ENCODE data around the gene CNTNAP5. TPM values are rescaled to one million over a fixed set of nuclear protein-coding genes. Genes with fewer than 3 reads are reported as not detected.

The CNTNAP5 gene
- total and polyA plus RNA-seq, 5 donors from 2014 or later = not detected

DNA sequence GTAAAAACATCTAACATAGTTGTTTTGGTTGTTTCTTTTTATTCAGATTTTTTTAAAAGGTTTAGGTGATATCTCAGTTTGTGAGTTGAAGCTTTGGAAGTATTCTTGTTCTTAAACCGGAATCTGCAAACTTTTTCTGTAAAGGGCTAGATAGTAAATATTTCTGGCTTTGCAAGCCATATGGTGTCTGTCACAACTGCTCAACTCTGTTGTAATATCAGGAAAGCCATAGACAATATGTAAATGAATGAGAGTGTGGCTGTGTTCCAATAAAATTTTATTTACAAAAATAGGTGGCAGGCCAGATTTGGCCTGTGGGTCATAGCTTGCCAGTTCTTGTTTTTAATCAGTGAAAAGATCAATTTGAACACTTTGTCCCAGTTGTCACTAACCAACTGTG, 134.1 kb downstream of the CNTNAP5 start:
- H3K9me3 ChIP-seq (ENCODE audit: control insufficient read depth in 2 of 2, low read length in 2 of 2) = no peaks in the 10 kb centered on the region
- peaks cover 0 to 20% (median 6%) of the 10 kb centered on the region in 7 donors for H3K9me3 Mint-ChIP-seq
- ATAC-seq (ENCODE audit: low read depth in 2 of 2) (no peak), DNase-seq (no peak)
- H3K4me1 Mint-ChIP-seq = no peaks in the 10 kb centered on the region
- H3K27me3 Mint-ChIP-seq = no peaks in the 10 kb centered on the region
- no peaks in the 10 kb centered on the region for H3K36me3 Mint-ChIP-seq
- H3K36me3 ChIP-seq (ENCODE audit: control insufficient read depth, insufficient read depth, low read length) = no peaks in the 10 kb centered on the region
- no peak overlapping the region for H3K27ac ChIP-seq (ENCODE audit: insufficient read depth, low read length, poor library complexity, severe bottlenecking)
- no peak overlapping the region for H3K27ac Mint-ChIP-seq
- no peaks in the 10 kb centered on the region for H3K4me1 ChIP-seq (ENCODE audit: control insufficient read depth, insufficient read depth, low read length, poor library complexity, severe bottlenecking)
- H3K4me3 ChIP-seq (ENCODE audit: low read depth, low read length) = no peak overlapping the region
- no peaks in the 10 kb centered on the region for H3K27me3 ChIP-seq (ENCODE audit: control insufficient read depth, insufficient read depth, low read length)
- H3K4me3 Mint-ChIP-seq = no peak overlapping the region

DNA sequence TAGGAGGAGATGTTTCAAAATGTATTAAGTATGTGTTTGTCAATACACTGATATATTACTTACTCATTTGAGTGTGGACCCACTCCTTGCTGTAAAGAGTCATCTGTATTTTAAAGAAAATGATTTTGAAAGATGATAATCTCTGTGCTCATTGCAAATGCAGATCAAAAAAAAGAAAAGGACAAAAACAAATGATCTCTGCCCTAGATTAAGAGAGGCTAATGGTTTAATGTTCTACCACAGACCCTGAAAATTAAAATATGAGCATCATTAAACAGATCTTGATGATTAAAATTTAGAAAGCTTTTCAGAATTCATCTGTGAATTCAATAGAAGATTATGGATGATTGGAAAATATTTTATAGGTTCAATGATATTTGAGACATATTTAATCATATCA, 136.5 kb downstream of the CNTNAP5 start:
- Histone ChIP-seq H3K36me3 (ENCODE audit: control insufficient read depth, insufficient read depth, low read length) (no peaks in the 10 kb centered on the region), H3K9me3 (ENCODE audit: control insufficient read depth in 2 of 2, low read length in 2 of 2) (no peaks in the 10 kb centered on the region), H3K27ac (ENCODE audit: insufficient read depth, low read length, poor library complexity, severe bottlenecking) (no peak overlapping the region), H3K4me3 (ENCODE audit: low read depth, low read length) (no peak overlapping the region), H3K4me1 (ENCODE audit: control insufficient read depth, insufficient read depth, low read length, poor library complexity, severe bottlenecking) (no peaks in the 10 kb centered on the region), H3K27me3 (ENCODE audit: control insufficient read depth, insufficient read depth, low read length) (no peaks in the 10 kb centered on the region)
- no peak overlapping the region for H3K4me3 Mint-ChIP-seq
- H3K27ac Mint-ChIP-seq = no peak overlapping the region
- H3K27me3 Mint-ChIP-seq = no peaks in the 10 kb centered on the region
- H3K36me3 Mint-ChIP-seq = no peaks in the 10 kb centered on the region
- peaks cover 0 to 15% (median 6%) of the 10 kb centered on the region in 7 donors for H3K9me3 Mint-ChIP-seq
- ATAC-seq (ENCODE audit: low read depth in 2 of 2) (no peak), DNase-seq (no peak)
- H3K4me1 Mint-ChIP-seq = no peaks in the 10 kb centered on the region

DNA sequence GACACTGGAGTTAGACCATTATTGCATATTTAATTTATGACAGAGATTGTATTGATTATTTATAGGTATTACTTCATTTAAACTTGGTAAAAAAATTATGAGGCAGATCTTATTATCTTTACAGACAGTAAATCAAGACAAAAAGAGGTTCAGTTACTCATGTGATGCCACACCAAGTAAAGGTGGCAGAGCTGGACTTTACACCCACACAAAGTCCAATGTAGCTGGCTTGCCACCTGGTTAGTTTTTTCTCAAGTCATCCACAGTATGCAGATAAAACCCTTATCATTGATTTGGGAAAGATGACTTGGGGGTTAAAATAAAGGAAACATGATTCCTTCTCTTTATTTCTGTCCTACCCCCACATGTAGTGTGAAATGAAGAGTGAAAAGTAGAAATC, 137.2 kb downstream of the CNTNAP5 start:
- no peak overlapping the region for H3K4me3 Mint-ChIP-seq
- DNase-seq (no peak), ATAC-seq (ENCODE audit: low read depth in 2 of 2) (no peak)
- Histone ChIP-seq H3K36me3 (ENCODE audit: control insufficient read depth, insufficient read depth, low read length) (no peaks in the 10 kb centered on the region), H3K4me1 (ENCODE audit: control insufficient read depth, insufficient read depth, low read length, poor library complexity, severe bottlenecking) (no peaks in the 10 kb centered on the region), H3K27me3 (ENCODE audit: control insufficient read depth, insufficient read depth, low read length) (no peaks in the 10 kb centered on the region), H3K4me3 (ENCODE audit: low read depth, low read length) (no peak overlapping the region), H3K9me3 (ENCODE audit: control insufficient read depth in 2 of 2, low read length in 2 of 2) (no peaks in the 10 kb centered on the region), H3K27ac (ENCODE audit: insufficient read depth, low read length, poor library complexity, severe bottlenecking) (no peak overlapping the region)
- H3K9me3 Mint-ChIP-seq = peaks cover 3 to 15% (median 10%) of the 10 kb centered on the region in 7 donors
- no peaks in the 10 kb centered on the region for H3K27me3 Mint-ChIP-seq
- no peak overlapping the region for H3K27ac Mint-ChIP-seq
- no peaks in the 10 kb centered on the region for H3K36me3 Mint-ChIP-seq
- H3K4me1 Mint-ChIP-seq = no peaks in the 10 kb centered on the region

DNA sequence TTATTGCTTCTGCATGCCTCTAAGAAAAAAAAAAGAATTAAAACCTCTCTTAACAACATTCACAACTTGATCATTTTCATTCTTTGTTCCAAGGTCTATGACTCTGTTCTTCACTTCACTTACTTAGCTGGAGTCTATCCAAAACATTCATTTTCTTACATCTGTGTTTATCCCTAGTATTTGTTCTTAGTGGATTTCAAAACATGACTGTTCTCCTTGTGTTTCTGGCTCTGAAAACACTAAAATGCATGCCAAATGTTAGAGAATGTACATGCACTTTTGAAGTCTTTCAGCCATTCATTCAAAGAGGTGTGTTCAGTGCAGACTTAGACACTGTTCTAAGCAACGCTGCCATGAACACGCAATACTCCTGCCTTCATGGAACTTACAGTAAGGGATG, 138.8 kb downstream of the CNTNAP5 start:
- Mint-ChIP-seq H3K27ac (no peak overlapping the region), H3K4me3 (no peak overlapping the region), H3K27me3 (no peaks in the 10 kb centered on the region), H3K36me3 (no peaks in the 10 kb centered on the region), H3K9me3 (peaks cover 4 to 15% (median 8%) of the 10 kb centered on the region in 7 donors), H3K4me1 (no peaks in the 10 kb centered on the region)
- no peak overlapping the region for H3K27ac ChIP-seq (ENCODE audit: insufficient read depth, low read length, poor library complexity, severe bottlenecking)
- no peaks in the 10 kb centered on the region for H3K27me3 ChIP-seq (ENCODE audit: control insufficient read depth, insufficient read depth, low read length)
- H3K9me3 ChIP-seq (ENCODE audit: control insufficient read depth in 2 of 2, low read length in 2 of 2) = no peaks in the 10 kb centered on the region
- H3K4me1 ChIP-seq (ENCODE audit: control insufficient read depth, insufficient read depth, low read length, poor library complexity, severe bottlenecking) = no peaks in the 10 kb centered on the region
- no peaks in the 10 kb centered on the region for H3K36me3 ChIP-seq (ENCODE audit: control insufficient read depth, insufficient read depth, low read length)
- H3K4me3 ChIP-seq (ENCODE audit: low read depth, low read length) = no peak overlapping the region
- ATAC-seq (ENCODE audit: low read depth in 2 of 2) (no peak), DNase-seq (no peak)

DNA sequence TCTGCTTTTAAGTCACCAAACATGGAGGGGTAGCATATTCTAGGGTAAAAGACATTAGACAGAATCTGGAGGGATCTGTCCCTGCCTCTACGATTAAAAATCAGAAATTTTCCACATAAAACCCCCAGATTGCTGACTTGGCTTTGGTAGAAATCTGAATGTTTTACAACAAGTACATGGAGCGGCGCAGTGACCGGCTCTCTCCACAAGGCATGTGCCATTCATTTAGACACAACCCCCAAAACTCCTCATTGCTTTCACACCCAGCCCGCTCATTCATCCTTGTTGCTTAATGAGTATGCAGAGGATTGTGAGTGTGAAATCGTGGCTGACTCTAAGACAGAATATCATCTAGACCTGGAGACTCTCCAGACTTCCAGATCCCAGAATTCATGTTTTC, 140.6 kb downstream of the CNTNAP5 start:
- H3K9me3 ChIP-seq (ENCODE audit: control insufficient read depth in 2 of 2, low read length in 2 of 2) = no peaks in the 10 kb centered on the region
- no peaks in the 10 kb centered on the region for H3K27me3 ChIP-seq (ENCODE audit: control insufficient read depth, insufficient read depth, low read length)
- H3K9me3 Mint-ChIP-seq = peaks cover 4 to 17% (median 8%) of the 10 kb centered on the region in 7 donors
- no peaks in the 10 kb centered on the region for H3K36me3 ChIP-seq (ENCODE audit: control insufficient read depth, insufficient read depth, low read length)
- no peak overlapping the region for H3K27ac ChIP-seq (ENCODE audit: insufficient read depth, low read length, poor library complexity, severe bottlenecking)
- DNase-seq = no peak
- no peak for ATAC-seq (ENCODE audit: low read depth in 2 of 2)
- H3K27me3 Mint-ChIP-seq = no peaks in the 10 kb centered on the region
- no peak overlapping the region for H3K4me3 ChIP-seq (ENCODE audit: low read depth, low read length)
- no peaks in the 10 kb centered on the region for H3K4me1 ChIP-seq (ENCODE audit: control insufficient read depth, insufficient read depth, low read length, poor library complexity, severe bottlenecking)
- no peaks in the 10 kb centered on the region for H3K4me1 Mint-ChIP-seq
- no peak overlapping the region for H3K4me3 Mint-ChIP-seq
- H3K36me3 Mint-ChIP-seq = no peaks in the 10 kb centered on the region
- H3K27ac Mint-ChIP-seq = no peak overlapping the region

DNA sequence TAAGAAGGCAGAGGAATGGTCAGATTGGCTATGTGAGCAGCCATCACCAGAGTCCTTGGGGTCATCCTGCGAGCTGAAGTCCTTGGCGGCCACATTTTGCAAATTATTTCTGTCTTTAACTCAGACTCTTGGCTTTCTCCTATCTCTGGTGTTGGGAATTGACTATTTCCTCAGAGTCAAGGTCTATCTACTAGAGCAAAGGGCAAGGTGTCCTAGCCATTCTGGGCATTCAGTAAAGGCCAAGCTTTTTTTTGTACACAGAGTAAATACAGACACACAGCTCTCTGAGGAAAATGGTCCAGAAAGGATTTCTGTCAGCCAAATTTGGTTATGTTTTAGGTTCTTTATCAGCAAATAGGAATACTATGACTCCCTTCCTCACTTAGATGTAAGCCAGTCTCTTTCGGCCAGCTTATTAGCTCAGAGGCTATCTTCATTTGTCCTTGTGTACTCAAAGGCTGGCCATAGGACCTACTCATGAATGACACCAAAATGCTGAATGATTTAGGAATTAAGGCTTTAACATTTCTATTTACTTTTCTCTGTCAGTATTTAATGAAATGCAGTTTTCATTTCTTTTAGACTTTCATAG, 146.5 kb downstream of the CNTNAP5 start:
- no peak for DNase-seq
- no peaks in the 10 kb centered on the region for H3K4me1 Mint-ChIP-seq
- Histone ChIP-seq H3K27ac (ENCODE audit: insufficient read depth, low read length, poor library complexity, severe bottlenecking) (no peak overlapping the region), H3K36me3 (ENCODE audit: control insufficient read depth, insufficient read depth, low read length) (no peaks in the 10 kb centered on the region), H3K9me3 (ENCODE audit: control insufficient read depth in 2 of 2, low read length in 2 of 2) (no peaks in the 10 kb centered on the region), H3K4me3 (ENCODE audit: low read depth, low read length) (no peak overlapping the region), H3K27me3 (ENCODE audit: control insufficient read depth, insufficient read depth, low read length) (no peaks in the 10 kb centered on the region), H3K4me1 (ENCODE audit: control insufficient read depth, insufficient read depth, low read length, poor library complexity, severe bottlenecking) (no peaks in the 10 kb centered on the region)
- ATAC-seq (ENCODE audit: low read depth in 2 of 2) = no peak
- H3K27ac Mint-ChIP-seq = no peak overlapping the region
- no peaks in the 10 kb centered on the region for H3K36me3 Mint-ChIP-seq
- no peaks in the 10 kb centered on the region for H3K27me3 Mint-ChIP-seq
- H3K4me3 Mint-ChIP-seq = no peak overlapping the region
- H3K9me3 Mint-ChIP-seq = peaks cover 2 to 18% (median 10%) of the 10 kb centered on the region in 7 donors

DNA sequence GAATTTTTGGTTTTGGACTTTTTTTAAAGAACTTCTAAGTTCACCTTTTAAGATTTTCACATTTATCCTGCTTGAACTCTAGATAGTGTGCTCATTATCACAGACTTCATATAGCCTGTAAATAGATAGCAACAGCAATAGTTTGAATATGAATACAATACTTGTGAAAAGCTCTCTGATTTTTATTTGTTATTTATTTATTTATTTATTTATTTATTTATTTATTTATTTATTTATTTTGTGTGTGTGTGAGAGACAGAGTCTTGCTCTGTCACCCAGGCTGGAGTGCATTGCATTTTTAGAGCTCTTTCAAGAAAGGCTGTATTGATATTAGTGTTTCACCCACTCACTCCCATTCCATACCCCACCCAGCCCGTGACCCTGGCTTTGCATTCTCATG, 153.6 kb downstream of the CNTNAP5 start:
- no peaks in the 10 kb centered on the region for H3K4me1 Mint-ChIP-seq
- no peaks in the 10 kb centered on the region for H3K27me3 Mint-ChIP-seq
- no peaks in the 10 kb centered on the region for H3K36me3 Mint-ChIP-seq

DNA sequence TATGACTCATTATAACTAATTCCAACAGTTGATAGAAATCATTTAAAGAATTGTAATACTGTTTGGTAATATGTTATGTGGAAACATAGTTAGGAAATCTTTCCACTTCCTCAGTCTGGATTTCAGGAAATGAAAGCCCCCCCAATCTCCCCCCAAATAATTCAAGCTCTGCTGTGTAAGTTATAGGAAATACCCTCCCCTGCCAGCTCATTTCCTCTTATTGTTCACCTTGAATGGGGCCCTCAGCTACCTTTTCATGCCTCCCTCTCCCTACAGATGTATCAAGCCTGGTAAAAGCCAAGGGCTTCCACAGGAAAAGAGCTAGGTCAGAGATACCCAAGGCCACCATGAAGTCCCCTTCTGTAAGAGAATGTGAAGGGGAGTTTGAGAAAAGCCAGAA, 155.5 kb downstream of the CNTNAP5 start:
- H3K27me3 ChIP-seq (ENCODE audit: control insufficient read depth, insufficient read depth, low read length) = no peaks in the 10 kb centered on the region
- no peak for DNase-seq
- no peaks in the 10 kb centered on the region for H3K27me3 Mint-ChIP-seq

More for the DNA sequence above, 153.6 kb downstream of the CNTNAP5 start:
- H3K9me3 ChIP-seq (ENCODE audit: control insufficient read depth in 2 of 2, low read length in 2 of 2) = no peaks in the 10 kb centered on the region
- no peak for ATAC-seq (ENCODE audit: low read depth in 2 of 2)
- no peak overlapping the region for H3K27ac ChIP-seq (ENCODE audit: insufficient read depth, low read length, poor library complexity, severe bottlenecking)
- H3K4me3 ChIP-seq (ENCODE audit: low read depth, low read length) = no peak overlapping the region
- H3K9me3 Mint-ChIP-seq = peaks cover 0 to 12% (median 5%) of the 10 kb centered on the region in 7 donors
- no peaks in the 10 kb centered on the region for H3K4me1 ChIP-seq (ENCODE audit: control insufficient read depth, insufficient read depth, low read length, poor library complexity, severe bottlenecking)
- no peaks in the 10 kb centered on the region for H3K27me3 ChIP-seq (ENCODE audit: control insufficient read depth, insufficient read depth, low read length)
- H3K27ac Mint-ChIP-seq = no peak overlapping the region
- no peak overlapping the region for H3K4me3 Mint-ChIP-seq
- no peaks in the 10 kb centered on the region for H3K36me3 ChIP-seq (ENCODE audit: control insufficient read depth, insufficient read depth, low read length)
- DNase-seq = no peak

More for the DNA sequence above, 155.5 kb downstream of the CNTNAP5 start:
- Histone ChIP-seq H3K4me3 (ENCODE audit: low read depth, low read length) (no peak overlapping the region), H3K9me3 (ENCODE audit: control insufficient read depth in 2 of 2, low read length in 2 of 2) (no peaks in the 10 kb centered on the region), H3K27ac (ENCODE audit: insufficient read depth, low read length, poor library complexity, severe bottlenecking) (no peak overlapping the region), H3K36me3 (ENCODE audit: control insufficient read depth, insufficient read depth, low read length) (no peaks in the 10 kb centered on the region), H3K4me1 (ENCODE audit: control insufficient read depth, insufficient read depth, low read length, poor library complexity, severe bottlenecking) (no peaks in the 10 kb centered on the region)
- Mint-ChIP-seq H3K4me1 (no peaks in the 10 kb centered on the region), H3K9me3 (peaks cover 0 to 13% (median 6%) of the 10 kb centered on the region in 7 donors), H3K36me3 (no peaks in the 10 kb centered on the region), H3K4me3 (no peak overlapping the region), H3K27ac (no peak overlapping the region)
- ATAC-seq (ENCODE audit: low read depth in 2 of 2) = no peak

Measured in CD4-positive, CD25-positive, alpha-beta regulatory T cell (primary cell).